Astrocyte of the cerebellum (primary cell): ENCODE data around the gene ALDH3B1.

ENCODE experiments used
- DNase-seq: peaks from one replicate; pipeline ENCODE4 v3.0.0-alpha.2; 2011; ENCODE audit warnings: low read depth
- H3K4me3 ChIP-seq: 2 replicates; pipeline ENCODE4 v1.5.1; 2011; ENCODE audit warnings: mild to moderate bottlenecking, low read depth, low read length, moderate library complexity
- in situ Hi-C: cut with HindIII; loops from 2 replicates; pipeline ENCODE4 v1.10.0; 2017; ENCODE audit warnings: low sequenced_read_pairs
- TF ChIP-seq, protein P1 (sequence below): IDR thresholded peaks from 2 replicates; pipeline ENCODE4 v1.5.1; 2012; ENCODE audit warnings: low read length, low read depth, moderate library complexity, mild to moderate bottlenecking; ENCODE audit errors: missing control alignments

ALDH3B1 gene

GRCh38 chr11:68019486-68019885 lies 9.4 kb downstream of the ALDH3B1 start:
- in situ Hi-C loops: no loop called here
- H3K4me3 ChIP-seq: no peak overlapping the region
- TF ChIP-seq, protein P1, sequence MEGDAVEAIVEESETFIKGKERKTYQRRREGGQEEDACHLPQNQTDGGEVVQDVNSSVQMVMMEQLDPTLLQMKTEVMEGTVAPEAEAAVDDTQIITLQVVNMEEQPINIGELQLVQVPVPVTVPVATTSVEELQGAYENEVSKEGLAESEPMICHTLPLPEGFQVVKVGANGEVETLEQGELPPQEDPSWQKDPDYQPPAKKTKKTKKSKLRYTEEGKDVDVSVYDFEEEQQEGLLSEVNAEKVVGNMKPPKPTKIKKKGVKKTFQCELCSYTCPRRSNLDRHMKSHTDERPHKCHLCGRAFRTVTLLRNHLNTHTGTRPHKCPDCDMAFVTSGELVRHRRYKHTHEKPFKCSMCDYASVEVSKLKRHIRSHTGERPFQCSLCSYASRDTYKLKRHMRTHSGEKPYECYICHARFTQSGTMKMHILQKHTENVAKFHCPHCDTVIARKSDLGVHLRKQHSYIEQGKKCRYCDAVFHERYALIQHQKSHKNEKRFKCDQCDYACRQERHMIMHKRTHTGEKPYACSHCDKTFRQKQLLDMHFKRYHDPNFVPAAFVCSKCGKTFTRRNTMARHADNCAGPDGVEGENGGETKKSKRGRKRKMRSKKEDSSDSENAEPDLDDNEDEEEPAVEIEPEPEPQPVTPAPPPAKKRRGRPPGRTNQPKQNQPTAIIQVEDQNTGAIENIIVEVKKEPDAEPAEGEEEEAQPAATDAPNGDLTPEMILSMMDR: no peak
- no peak for DNase-seq

- DNase-seq: no peak
- in situ Hi-C loops: no loop called here
- TF ChIP-seq, protein P1: peak; percentile 59
- no peak overlapping the region for H3K4me3 ChIP-seq
Measured at GRCh38 chr11:68020575-68020974, 10.4 kb downstream of the ALDH3B1 start.

DNA sequence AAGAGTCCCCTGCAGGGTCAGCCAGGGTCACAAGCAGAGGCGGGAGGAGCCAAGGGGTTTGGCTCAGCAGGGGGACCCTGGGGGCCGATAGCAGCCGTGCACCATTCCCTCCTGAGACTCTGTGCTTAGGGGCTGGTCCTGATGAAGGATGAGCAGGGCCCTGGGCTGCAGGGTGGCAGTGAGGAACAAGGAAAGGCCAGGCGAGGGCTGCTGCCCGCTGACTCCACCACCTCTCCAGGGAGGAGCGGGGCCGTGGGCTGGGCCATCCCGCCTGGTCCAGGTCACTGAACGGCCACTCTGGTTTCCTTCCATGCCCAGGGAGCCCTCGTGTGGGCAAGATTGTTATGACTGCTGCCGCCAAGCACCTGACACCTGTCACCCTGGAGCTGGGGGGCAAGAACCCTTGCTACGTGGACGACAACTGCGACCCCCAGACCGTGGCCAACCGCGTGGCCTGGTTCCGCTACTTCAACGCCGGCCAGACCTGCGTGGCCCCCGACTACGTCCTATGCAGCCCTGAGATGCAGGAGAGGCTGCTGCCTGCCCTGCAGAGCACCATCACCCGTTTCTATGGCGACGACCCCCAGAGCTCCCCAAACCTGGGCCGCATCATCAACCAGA lies 11.2 kb downstream of the ALDH3B1 start:
- in situ Hi-C loops: no loop called here
- TF ChIP-seq, protein P1: peak; percentile 34
- DNase-seq: no peak
- H3K4me3 ChIP-seq: no peak overlapping the region

DNA sequence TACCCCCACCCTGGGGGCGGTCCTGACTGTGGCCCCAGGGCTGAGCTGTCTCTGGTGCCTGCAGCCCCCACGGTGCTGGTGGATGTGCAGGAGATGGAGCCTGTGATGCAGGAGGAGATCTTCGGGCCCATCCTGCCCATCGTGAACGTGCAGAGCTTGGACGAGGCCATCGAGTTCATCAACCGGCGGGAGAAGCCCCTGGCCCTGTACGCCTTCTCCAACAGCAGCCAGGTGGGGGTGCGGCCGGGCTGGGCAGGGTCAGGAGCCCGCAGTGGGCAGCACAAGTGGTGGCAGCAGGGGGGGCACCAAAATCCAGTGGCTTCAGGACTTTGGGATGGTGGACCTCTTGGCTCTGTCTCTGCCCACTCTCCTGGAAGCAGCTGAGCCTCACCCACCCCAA lies 12.4 kb downstream of the ALDH3B1 start:
- in situ Hi-C loops: no loop called here
- H3K4me3 ChIP-seq: no peak overlapping the region
- no peak for DNase-seq
- TF ChIP-seq, protein P1: no peak

DNA sequence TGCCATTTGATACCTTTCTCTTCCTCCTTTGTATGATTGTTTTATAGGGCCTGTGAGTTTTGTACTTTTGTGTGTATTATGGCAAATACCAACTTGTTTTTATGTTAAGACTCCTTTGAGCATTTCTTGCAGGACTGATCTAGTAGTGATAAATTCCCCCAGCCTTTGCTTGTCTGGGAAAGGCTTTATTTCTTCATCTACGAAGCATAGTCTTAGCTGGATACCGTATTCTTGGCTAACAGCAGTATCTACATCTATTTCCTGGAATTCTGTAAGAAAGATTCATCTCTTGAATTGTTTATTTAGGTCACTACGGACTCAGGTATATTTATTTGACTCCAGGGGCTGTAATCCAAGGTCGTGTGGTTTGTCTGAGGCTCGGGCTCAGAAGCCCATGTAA lies 14.4 kb downstream of the ALDH3B1 start:
- no peak overlapping the region for H3K4me3 ChIP-seq
- DNase-seq: no peak
- in situ Hi-C loops: no loop called here
- TF ChIP-seq, protein P1: no peak

DNA sequence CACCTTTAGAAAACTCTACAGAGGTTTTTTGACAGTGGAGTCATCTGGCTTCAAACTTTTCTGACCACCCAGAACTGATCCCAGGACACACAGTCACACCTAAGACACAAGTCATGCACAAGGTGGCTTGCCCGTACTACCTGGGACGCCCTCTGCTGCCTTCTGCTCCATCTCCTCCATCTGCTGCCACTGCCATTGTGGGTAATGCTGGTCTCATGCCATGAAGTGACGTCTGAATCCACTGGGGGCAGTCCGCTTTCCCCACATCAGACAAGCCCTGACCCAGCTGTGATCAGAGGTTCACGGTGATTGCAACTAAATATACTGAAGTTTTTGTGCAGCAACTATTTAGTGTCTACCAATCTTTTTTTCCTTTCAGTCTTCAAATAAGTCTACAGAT lies 14.9 kb downstream of the ALDH3B1 start:
- DNase-seq: no peak
- TF ChIP-seq, protein P1: no peak
- H3K4me3 ChIP-seq: no peak overlapping the region
- in situ Hi-C loops: no loop called here
